ENCODE measurements around the gene CBLB. TPM values are rescaled to one million over a fixed set of nuclear protein-coding genes. Genes with fewer than 3 reads are reported as not detected.

Gene CBLB
- total and polyA plus RNA-seq, 2 of the 4 experiments (the other 2 are of a cell fraction): 10.1 to 20.1 TPM

GRCh38 chr3:105899516-105899915 is 30.7 kb upstream of the CBLB start:
- Histone ChIP-seq H3K23ac (ENCODE audit: low read depth, low read length) (no peak overlapping the region), H3K4me1 (ENCODE audit: control insufficient read depth, insufficient read depth, low read length) (no peaks in the 10 kb centered on the region), H3K4ac (ENCODE audit: low read depth, low read length) (no peak overlapping the region; the same call in 1 of the 2 replicates), H3K27me3 (ENCODE audit: control insufficient read depth, insufficient read depth, low read length) (no peaks in the 10 kb centered on the region), H3K79me1 (ENCODE audit: low read depth in 1 of 2, low read length in 2 of 2) (no peaks in the 10 kb centered on the region), H3K4me3 (ENCODE audit: insufficient read depth, low read depth, low read length) (no peak overlapping the region), H3K56ac (ENCODE audit: extremely low read depth, insufficient read depth, low read length) (no peak overlapping the region), H2BK5ac (ENCODE audit: low read depth, low read length, poor library complexity, severe bottlenecking) (no peak overlapping the region), H3K9ac (ENCODE audit: low read depth, low read length) (no peak overlapping the region), H2BK15ac (ENCODE audit: low read depth, low read length) (no peak overlapping the region; the same call in 2 of the 3 replicates), H4K91ac (ENCODE audit: insufficient read depth, low read depth, low read length) (no peak overlapping the region), H2BK120ac (ENCODE audit: low read depth, low read length) (peak overlapping the region; percentile 71), H4K20me1 (ENCODE audit: insufficient read depth, low read length) (no peaks in the 10 kb centered on the region), H3K9me1 (ENCODE audit: insufficient read depth, low read length) (no peaks in the 10 kb centered on the region), H2BK20ac (ENCODE audit: low read depth, low read length) (peak overlapping the region; percentile 47; the same call in 1 of the 2 replicates), H2AFZ (replicated peaks; ENCODE audit: low read length, poor library complexity) (no peak overlapping the region), H3K27ac (ENCODE audit: insufficient read depth, low read length) (no peak overlapping the region), H4K5ac (ENCODE audit: low read depth, low read length) (no peak overlapping the region), H3K14ac (replicated peaks; ENCODE audit: low read depth, low read length) (0 out of 2 replicates have a peak overlapping the region, but pooled peaks have one; percentile 7), H4K8ac (ENCODE audit: low read depth in 2 of 2, low read length in 2 of 2) (peak overlapping the region in 1 of 2 experiments; percentile 73; a peak in 2 of 4 replicates), H2AK9ac (replicated peaks; ENCODE audit: low read depth, low read length, poor library complexity) (no peak overlapping the region), H3K4me2 (ENCODE audit: low read depth, low read length) (no peak overlapping the region), H3K9me3 (ENCODE audit: control insufficient read depth, insufficient read depth, low read length) (no peaks in the 10 kb centered on the region), H3K18ac (ENCODE audit: low read depth, low read length) (no peak overlapping the region), H3K36me3 (ENCODE audit: control insufficient read depth, insufficient read depth, low read length) (no peaks in the 10 kb centered on the region), H2AK5ac (ENCODE audit: low read depth, low read length) (no peak overlapping the region)
- ChIA-PET POLR2A (ENCODE audit: unreplicated experiment) (no interaction called here), CTCF (interaction anchor here (0.5 kb wide), 1 partner anchor 268 kb away, joined by 4 read pairs; no protein-coding TSS in a partner anchor)
- WGBS, 2 experiments (ENCODE audit: extremely low coverage in 2 of 2, insufficient read length in 1 of 2): no CpG with 5 or more reads among the region's 2 CpGs
- BruUV-seq (replicated peaks): no TSS peak
- in situ Hi-C loops (cut with MboI; ENCODE audit: low sequenced_read_pairs): no loop called here
- ATAC-seq (ENCODE audit: low read depth) (peak; percentile 77), DNase-seq (peak; percentile 79)
- peak; percentile 97 for TF ChIP-seq CEBPB (IDR thresholded peaks at IDR 0.05; ENCODE audit: low read depth, low read length)
- no peak for TF ChIP-seq ELK1 (IDR thresholded peaks at IDR 0.05; ENCODE audit: borderline replicate concordance, low read depth, low read length)
- peak; percentile 72 for TF ChIP-seq MAFK (IDR thresholded peaks at IDR 0.05; ENCODE audit: low read depth, low read length)
- intact Hi-C loops (cut with micrococcal nuclease): no loop called here
- dilution Hi-C loops (cut with HindIII; ENCODE audit: low sequenced_read_pairs, unreplicated experiment): no loop called here
